ENCODE data around the gene CCDC120. TPM values are rescaled to one million over a fixed set of nuclear protein-coding genes. Genes with fewer than 3 reads are reported as not detected.

CCDC120 gene
- total RNA-seq, 1 experiment from 2014 or later = 14.5 TPM

DNA sequence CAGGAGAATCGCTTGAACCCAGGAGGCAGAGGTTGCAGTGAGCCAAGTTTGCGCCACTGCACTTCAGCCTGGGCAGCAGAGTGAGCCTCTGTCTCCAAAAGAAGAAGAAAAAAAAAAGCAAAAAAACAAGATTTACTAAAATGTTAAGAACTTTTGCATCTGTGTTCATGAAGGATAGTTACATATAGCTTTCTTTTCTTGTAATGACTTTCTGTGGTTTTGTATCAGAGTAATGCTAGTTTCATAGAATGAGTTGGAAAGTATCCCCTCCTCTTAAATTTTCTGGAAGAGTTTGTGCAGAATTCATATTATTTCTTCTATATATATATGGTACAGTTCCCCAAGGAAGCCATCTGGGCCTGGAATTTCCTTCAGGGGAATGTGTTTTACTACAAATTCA, 39.7 kb upstream of the CCDC120 start:
- H2AFZ ChIP-seq (ENCODE audit: low read length) = no peak overlapping the region
- H4K8ac ChIP-seq (replicated peaks; ENCODE audit: insufficient read length, low read depth, low read length) = no peak overlapping the region
- no peak overlapping the region for H2BK12ac ChIP-seq (ENCODE audit: insufficient read length, low read depth, low read length)
- H3K79me1 ChIP-seq (ENCODE audit: insufficient read depth, low read depth, low read length, poor library complexity, severe bottlenecking) = no peaks in the 10 kb centered on the region
- no peak overlapping the region for H3K56ac ChIP-seq (ENCODE audit: insufficient read length, low read depth, low read length)
- Mint-ChIP-seq H3K4me1 (no peaks in the 10 kb centered on the region), H3K9me3 (peaks cover 45 to 48% of the 10 kb centered on the region in 2 experiments), H3K4me3 (no peak overlapping the region), H3K27me3 (ENCODE audit: low read depth) (peaks cover 2% of the 10 kb centered on the region), H3K36me3 (ENCODE audit: insufficient read depth in 1 of 3, low read depth in 3 of 3) (peaks cover 0 to 3% (median under 1%) of the 10 kb centered on the region in 3 experiments; a peak in 4 of 7 replicates), H3K27ac (no peak overlapping the region)
- DNase-seq = no peak
- no peak overlapping the region for H4K5ac ChIP-seq (ENCODE audit: insufficient read length, low read depth, low read length)
- H3K27ac ChIP-seq (ENCODE audit: insufficient read length, low read depth, low read length) = no peak overlapping the region
- H4K20me1 ChIP-seq (ENCODE audit: control insufficient read depth, insufficient read depth, insufficient read length) = no peaks in the 10 kb centered on the region
- no peaks in the 10 kb centered on the region for H3K27me3 ChIP-seq (ENCODE audit: insufficient read depth, low read length)
- no peaks in the 10 kb centered on the region for H3K79me2 ChIP-seq (ENCODE audit: insufficient read depth, low read length)
- no CpG with 5 or more reads among the region's 2 CpGs for WGBS (ENCODE audit: extremely low coverage, insufficient read length, low lambda C conversion rate)
- H3K4me2 ChIP-seq (ENCODE audit: insufficient read depth, insufficient read length, low read length) = no peak overlapping the region
- H3K9me3 ChIP-seq (ENCODE audit: control insufficient read depth, low read depth, low read length) = no peaks in the 10 kb centered on the region
- no peak for TF ChIP-seq CTCF (conservative IDR thresholded peaks at IDR 0.05)
- no peak overlapping the region for H2AK5ac ChIP-seq (ENCODE audit: insufficient read length, low read length)
- no peak overlapping the region for H3K18ac ChIP-seq (ENCODE audit: insufficient read length, low read depth, low read length)
- no peaks in the 10 kb centered on the region for H3K23me2 ChIP-seq (ENCODE audit: insufficient read length, low read depth, low read length, poor library complexity, severe bottlenecking)
- H2BK20ac ChIP-seq (ENCODE audit: low read depth, low read length, poor library complexity, severe bottlenecking) = no peak overlapping the region
- H3K4me1 ChIP-seq (ENCODE audit: insufficient read depth, low read length) = no peaks in the 10 kb centered on the region
- H3K23ac ChIP-seq (ENCODE audit: insufficient read length, low read depth, low read length) = no peak overlapping the region
- H3K14ac ChIP-seq (ENCODE audit: insufficient read depth, low read length) = no peak overlapping the region
- no peak overlapping the region for H3K4ac ChIP-seq (ENCODE audit: low read depth, low read length)
- no peak overlapping the region for H2BK5ac ChIP-seq (ENCODE audit: insufficient read length, low read length)
- H4K91ac ChIP-seq (ENCODE audit: insufficient read length, low read depth, low read length) = no peak overlapping the region
- H2BK120ac ChIP-seq (ENCODE audit: low read depth, low read length, poor library complexity, severe bottlenecking) = no peak overlapping the region
- no peak overlapping the region for H2BK15ac ChIP-seq (ENCODE audit: low read depth, low read length)
- no peak overlapping the region for H3T11ph ChIP-seq (ENCODE audit: low read length)
- no peak overlapping the region for H3K9ac ChIP-seq (ENCODE audit: extremely low read depth, insufficient read length, low read length)

Measured in H9 (cell line).